NT2/D1 (cell line): ENCODE results near the gene ELOVL7.
"Not testable (repeated sequence)": the region's sequence is repeated elsewhere in the genome, so short reads cannot be mapped to it uniquely, and the experiment has no call there.

Experiments used
- DNase-seq: peaks from one replicate; pipeline ENCODE4 v3.0.0-alpha.2; 2011; ENCODE audit warnings: low read depth, low spot score
- H3K27me3 ChIP-seq: 2 replicates; pipeline ENCODE4 v1.6.0; 2011; ENCODE audit warnings: mild to moderate bottlenecking; ENCODE audit not compliant: insufficient read length, insufficient read depth
- H3K36me3 ChIP-seq: 2 replicates; pipeline ENCODE4 v1.6.1; 2011; ENCODE audit warnings: mild to moderate bottlenecking, low read length, mixed read lengths; ENCODE audit not compliant: insufficient read depth, insufficient read length
- H3K4me1 ChIP-seq: 2 replicates; pipeline ENCODE4 v1.5.1; 2011; ENCODE audit not compliant: insufficient read depth, insufficient read length
- H3K4me3 ChIP-seq: 2 replicates; pipeline ENCODE4 v1.5.1; 2011; ENCODE audit warnings: low read depth; ENCODE audit not compliant: insufficient read length
- H3K9ac ChIP-seq: 2 replicates; pipeline ENCODE4 v1.6.0; 2011; ENCODE audit warnings: low read depth; ENCODE audit not compliant: insufficient read length
- H3K9me3 ChIP-seq: 2 replicates; pipeline ENCODE4 v1.5.1; 2011; ENCODE audit warnings: mild to moderate bottlenecking, low read length; ENCODE audit not compliant: insufficient read depth
- SUZ12 ChIP-seq: IDR thresholded peaks from 2 replicates; pipeline ENCODE4 v1.6.1; 2011; ENCODE audit not compliant: insufficient read length, insufficient read depth; ENCODE audit errors: extremely low read depth
- YY1 ChIP-seq: IDR thresholded peaks from 2 replicates; pipeline ENCODE4 v1.6.1; 2011; ENCODE audit not compliant: insufficient read length, insufficient read depth
- ZNF274 ChIP-seq: IDR thresholded peaks from 2 replicates; pipeline ENCODE4 v1.6.1; 2011; ENCODE audit warnings: mild to moderate bottlenecking, low read depth, low read length

ELOVL7 gene

DNA sequence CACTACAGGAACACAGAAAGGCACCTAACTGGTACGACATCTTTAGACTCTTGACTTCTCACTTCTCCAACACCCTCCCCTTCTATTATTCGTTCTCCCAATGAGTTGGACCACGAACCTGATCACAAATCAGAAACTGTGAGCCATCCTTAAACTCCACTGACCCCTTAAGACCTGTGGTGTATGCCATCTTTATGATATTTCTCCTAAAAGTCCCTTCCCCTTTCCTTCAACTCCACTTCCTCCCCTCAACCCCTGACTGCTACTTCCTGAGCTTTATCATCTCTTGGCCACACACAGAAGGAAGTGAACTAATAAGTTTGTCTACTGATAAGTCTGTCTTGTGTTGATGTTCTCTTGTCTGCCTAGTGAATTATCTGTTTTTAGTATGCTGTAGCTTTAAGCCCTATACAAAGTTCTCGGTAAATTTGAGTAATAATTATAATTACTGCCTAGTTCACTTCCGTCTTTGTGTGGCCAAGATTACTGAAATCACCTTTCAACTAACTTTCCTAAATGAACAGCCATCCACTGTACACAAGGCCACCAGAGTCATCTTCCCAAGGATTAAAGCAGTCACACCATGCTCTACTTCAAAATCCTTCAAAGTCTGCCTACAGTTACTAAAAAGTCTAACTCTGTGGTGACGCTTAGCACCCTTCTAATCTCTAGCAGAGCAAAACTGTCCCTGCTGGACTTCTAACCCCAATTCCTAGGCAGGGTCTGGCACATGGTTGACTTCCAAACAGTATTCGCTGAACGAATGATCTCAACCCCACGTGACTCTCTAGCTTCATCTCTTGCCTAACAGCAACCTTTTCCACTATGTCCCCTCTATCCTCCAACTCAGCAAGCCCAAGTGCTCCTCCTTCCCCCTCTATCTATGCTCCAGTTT lies 23.2 kb downstream of the ELOVL7 start:
- H3K27me3 ChIP-seq, result no peaks in the 10 kb centered on the region
- no peak overlapping the region for H3K9ac ChIP-seq
- no peak for TF ChIP-seq YY1
- no peak for TF ChIP-seq ZNF274
- no peak for TF ChIP-seq SUZ12
- H3K36me3 ChIP-seq, result no peaks in the 10 kb centered on the region
- no peaks in the 10 kb centered on the region for H3K9me3 ChIP-seq
- no peak overlapping the region for H3K4me3 ChIP-seq
- H3K4me1 ChIP-seq, result no peaks in the 10 kb centered on the region
- no peak for DNase-seq

DNA sequence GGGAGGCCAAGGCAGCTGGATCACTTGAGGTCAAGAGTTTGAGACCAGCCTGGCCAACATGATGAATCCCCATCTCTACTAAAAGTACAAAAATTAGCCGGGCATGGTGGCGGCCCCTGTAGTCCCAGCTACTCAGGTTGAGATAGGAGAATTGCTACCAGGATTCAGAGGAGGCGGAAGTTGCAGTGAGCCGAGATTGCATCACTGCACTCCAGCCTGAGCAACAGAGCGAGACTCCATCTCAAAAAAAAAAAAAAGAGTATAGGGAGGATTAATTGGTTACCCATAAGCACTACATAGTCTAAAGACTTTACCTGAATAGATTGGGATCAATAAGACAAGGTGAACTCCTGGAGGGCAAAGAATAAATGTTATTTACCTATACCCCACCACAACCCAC lies 27.9 kb downstream of the ELOVL7 start:
- DNase-seq, H3K4me1 ChIP-seq, H3K4me3 ChIP-seq, H3K9ac ChIP-seq, H3K27me3 ChIP-seq, H3K9me3 ChIP-seq, H3K36me3 ChIP-seq: not testable (repeated sequence)

DNA sequence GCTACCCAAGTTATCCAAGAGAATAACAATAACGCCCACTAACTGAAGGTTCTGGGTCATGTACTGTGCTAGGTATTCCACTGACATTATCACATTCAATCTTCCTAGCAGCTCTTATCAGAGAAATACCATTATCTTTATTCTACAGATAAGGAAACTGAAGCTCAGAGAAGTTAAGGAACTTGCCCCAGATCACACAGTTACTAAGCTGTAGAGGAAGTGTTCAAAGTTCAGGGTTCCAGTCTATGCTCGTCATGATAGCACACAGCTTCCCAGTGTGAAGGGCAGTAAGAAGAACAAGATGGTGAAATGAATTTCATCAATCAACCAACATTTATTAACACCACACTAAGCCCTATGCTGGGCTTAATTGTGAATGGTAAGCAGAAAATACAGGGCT lies 29.6 kb downstream of the ELOVL7 start:
- no peaks in the 10 kb centered on the region for H3K4me1 ChIP-seq
- H3K27me3 ChIP-seq, result no peaks in the 10 kb centered on the region
- no peaks in the 10 kb centered on the region for H3K36me3 ChIP-seq
- H3K9me3 ChIP-seq, result no peaks in the 10 kb centered on the region
- DNase-seq, result no peak
- TF ChIP-seq YY1 (no peak), SUZ12 (no peak), ZNF274 (no peak)
- H3K4me3 ChIP-seq, result no peak overlapping the region
- H3K9ac ChIP-seq, result no peak overlapping the region

DNA sequence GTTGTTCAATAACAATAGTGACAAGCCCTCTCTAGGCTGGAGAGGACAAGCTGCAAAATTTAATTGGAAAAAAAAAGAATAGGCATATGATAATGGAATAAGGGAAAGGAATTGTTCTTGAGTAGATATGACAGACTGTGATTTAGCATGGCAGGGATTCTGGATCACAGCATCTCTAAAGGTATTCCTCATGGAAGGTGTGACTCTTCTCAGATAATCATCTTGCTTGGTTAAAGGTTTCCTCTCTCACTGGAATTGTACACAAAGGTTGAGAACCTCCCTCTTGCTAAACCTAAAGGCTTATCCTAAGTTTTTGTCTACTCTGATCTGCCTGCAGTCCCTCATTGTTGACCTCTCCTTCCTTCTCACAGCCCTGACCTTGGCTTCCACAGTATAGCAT lies 31.6 kb downstream of the ELOVL7 start:
- DNase-seq, result no peak
- Histone ChIP-seq H3K9me3 (no peaks in the 10 kb centered on the region), H3K9ac (no peak overlapping the region), H3K4me3 (no peak overlapping the region), H3K36me3 (no peaks in the 10 kb centered on the region), H3K27me3 (no peaks in the 10 kb centered on the region), H3K4me1 (no peaks in the 10 kb centered on the region)
- TF ChIP-seq SUZ12 (no peak), YY1 (no peak), ZNF274 (no peak)

DNA sequence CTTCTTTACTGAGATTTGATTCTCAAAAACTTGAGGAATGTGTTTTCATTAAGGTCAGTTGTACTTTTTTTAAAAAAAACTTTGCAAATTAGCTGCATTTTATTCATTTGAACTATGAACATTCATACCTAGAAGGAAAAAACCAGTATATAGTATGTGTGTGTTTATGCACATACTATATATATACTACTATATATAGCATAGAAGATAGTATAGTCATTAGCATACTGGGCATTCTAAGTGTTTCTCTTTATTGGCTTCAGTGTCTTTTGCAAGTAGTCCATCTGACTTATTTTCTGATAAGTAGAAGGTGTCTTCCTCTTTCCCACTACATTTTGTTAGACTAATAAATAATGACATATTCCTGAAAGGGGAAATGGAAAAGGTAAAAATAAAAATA lies 33.0 kb downstream of the ELOVL7 start:
- no peaks in the 10 kb centered on the region for H3K36me3 ChIP-seq

DNA sequence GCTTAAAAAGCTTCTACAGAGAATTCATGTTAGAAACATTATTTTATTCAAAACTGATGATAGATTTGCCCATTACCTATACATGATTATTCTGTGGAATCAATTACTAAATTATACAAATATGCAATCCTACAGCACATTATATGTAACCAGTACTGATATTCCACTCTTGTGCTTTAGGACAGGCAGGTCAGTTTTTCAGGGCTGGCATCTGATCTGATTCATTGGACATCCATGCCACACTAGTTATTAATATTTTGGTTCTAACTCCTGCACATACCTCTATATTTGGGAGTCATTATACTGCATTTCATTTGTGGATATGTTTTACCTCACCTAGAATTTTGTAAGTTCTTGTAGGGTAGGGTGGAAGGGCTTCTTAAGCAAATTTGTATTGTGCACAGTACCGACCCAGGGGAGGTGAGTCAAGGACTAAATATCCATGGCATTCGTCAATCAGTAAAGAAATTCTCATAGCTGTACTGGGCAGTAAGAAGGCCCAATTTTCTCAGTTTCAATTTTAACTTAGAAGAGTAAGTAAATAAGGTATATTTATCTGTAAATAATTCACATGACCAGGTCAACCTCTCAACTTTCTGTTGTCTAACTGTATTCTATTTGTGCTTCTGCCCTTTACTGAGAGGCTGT lies 33.5 kb downstream of the ELOVL7 start:
- H3K4me1 ChIP-seq, result no peaks in the 10 kb centered on the region
- H3K36me3 ChIP-seq, result no peaks in the 10 kb centered on the region
- DNase-seq, result no peak
- no peak overlapping the region for H3K9ac ChIP-seq
- H3K27me3 ChIP-seq, result no peaks in the 10 kb centered on the region
- no peaks in the 10 kb centered on the region for H3K9me3 ChIP-seq
- TF ChIP-seq YY1, result no peak
- H3K4me3 ChIP-seq, result no peak overlapping the region

More for the DNA sequence above, 33.0 kb downstream of the ELOVL7 start:
- DNase-seq, result no peak
- no peaks in the 10 kb centered on the region for H3K4me1 ChIP-seq
- H3K27me3 ChIP-seq, result no peaks in the 10 kb centered on the region
- H3K9ac ChIP-seq, result no peak overlapping the region
- TF ChIP-seq SUZ12 (no peak), YY1 (no peak), ZNF274 (no peak)
- no peaks in the 10 kb centered on the region for H3K9me3 ChIP-seq
- no peak overlapping the region for H3K4me3 ChIP-seq

DNA sequence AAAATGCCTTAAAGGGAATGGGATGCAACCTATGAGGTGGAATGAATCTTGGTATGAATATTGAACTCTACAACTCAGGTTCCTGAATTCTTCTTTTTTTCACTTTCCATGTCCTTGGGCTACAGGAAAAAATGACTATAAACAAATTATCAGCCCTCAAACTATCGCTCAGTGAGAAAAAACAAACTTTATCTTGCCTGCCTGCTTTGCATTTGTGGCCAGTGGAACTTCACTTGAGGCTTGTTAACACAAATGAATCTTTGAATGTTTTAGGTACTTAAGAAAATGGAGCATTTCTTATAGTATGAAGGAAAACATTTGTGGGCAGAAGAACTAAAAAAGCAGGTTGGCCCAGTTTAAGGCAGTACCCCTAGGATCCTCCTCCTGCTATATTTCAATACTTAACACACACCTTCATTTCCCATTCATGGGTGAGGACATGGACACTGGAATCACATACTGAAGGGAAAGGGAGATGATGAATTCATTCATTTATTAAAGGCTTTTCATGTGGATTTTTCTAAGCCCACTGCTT lies 34.1 kb downstream of the ELOVL7 start:
- DNase-seq, result no peak
- H3K27me3 ChIP-seq, result no peaks in the 10 kb centered on the region
- H3K9me3 ChIP-seq, result no peaks in the 10 kb centered on the region
- H3K36me3 ChIP-seq, result no peaks in the 10 kb centered on the region
- no peak overlapping the region for H3K4me3 ChIP-seq
- no peak overlapping the region for H3K9ac ChIP-seq
- no peaks in the 10 kb centered on the region for H3K4me1 ChIP-seq
- TF ChIP-seq ZNF274 (no peak), SUZ12 (no peak), YY1 (no peak)
